Stimulated activated CD8-positive, alpha-beta memory T cell treated with anti-CD3 and anti-CD28 coated beads, Interleukin-15, amount 100 ng/mL, for 4 hours (primary cell): ENCODE measurements around the gene ETNPPL.

Experiments used
- DNase-seq, 2 donors: peaks; one replicate each; pipeline ENCODE4 v3.0.0-alpha.2; 2020; ENCODE audit warnings: low read depth in 2 of 2

ETNPPL gene

DNA sequence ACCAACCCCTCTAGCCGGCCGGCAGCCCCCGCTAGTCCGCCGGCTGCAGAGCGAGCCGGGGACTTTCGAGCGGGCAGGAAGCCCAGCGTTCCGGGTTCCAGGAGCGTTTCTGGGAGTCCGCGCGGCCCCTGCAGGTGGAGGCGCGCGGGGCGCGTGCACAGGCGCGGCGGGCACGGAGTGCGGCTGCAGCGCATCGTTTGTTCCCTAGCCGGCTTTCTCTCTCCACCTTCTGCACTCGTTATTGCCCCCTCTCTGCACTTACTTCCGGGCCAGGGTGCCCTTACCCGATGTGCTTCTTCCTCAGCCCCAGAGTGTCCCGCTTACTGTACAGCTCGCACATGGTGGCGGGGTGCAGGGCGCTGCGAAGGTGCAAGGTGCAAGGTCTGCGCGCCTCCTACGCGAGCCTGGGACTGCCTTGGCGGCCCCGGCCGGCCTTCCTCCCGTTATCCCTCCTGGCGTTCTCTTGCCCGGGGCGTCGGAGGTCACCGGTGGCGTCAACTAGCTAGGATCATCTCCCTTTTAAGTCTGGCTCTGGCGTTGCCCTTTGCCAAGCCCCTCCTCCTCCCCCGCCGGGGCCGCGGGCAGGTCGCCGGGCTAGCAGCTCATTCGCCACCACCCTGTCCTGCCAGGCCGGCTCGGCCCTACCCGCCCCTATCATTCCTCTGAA lies at the start of gene ETNPPL:
TSS of gene ETNPPL (minus strand) at position 495 of the 667 bp plus-strand sequence. CDS start at position 340, 155 bp downstream.
- DNase-seq: no peak

- DNase-seq: no peak
Observed at GRCh38 chr4:108811486-108811885, 48.6 kb upstream of the ETNPPL start.

DNA sequence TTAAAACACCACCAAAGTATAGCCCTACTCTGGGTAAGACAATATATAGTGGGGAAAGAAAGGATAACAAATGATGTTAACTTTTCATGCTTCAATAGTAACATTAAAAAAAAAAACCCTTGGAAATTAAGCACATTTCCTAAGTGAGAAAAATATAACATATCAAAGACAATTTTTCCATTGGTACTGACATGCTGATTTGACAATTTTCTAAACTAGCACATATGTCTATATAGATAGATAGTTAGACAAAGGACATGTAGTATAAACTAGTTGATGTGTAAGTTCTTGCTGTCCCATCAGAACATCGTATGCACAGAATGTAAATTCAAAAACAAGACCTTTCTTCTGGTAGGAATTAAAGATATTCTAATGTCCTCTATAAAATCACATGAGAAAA lies 47.2 kb upstream of the ETNPPL start:
- DNase-seq: no peak

DNA sequence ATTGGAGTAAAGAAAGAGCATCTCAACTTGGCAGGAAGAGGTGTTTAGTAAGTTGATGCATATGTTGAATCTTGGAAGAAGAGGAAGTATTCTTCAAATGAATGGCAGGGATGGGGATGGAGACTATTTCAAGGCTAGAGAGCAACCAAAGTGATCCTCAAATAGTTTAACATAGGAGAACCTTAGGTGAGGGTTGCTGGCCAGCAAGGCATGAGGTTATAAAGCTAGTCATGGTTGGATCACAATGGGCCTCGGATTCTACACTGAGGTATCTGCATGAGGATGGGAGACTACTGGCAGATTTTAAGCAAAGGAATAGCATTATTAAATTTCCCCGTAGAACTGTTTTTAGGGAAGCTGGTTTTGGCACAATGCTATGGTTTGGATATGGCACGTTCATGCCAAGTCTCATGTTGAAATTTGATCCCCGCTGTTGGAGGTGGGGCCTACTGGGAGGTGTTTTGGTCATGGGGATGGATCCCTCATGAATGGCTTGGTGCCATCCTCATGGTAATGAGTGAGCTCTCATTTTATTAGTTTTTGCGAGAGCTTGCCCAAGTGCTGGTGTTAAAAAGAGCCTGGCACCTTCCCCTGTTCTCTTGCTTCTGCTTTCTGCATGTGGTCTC lies 41.9 kb upstream of the ETNPPL start:
- no peak for DNase-seq

GRCh38 chr4:108799306-108799705 lies 36.5 kb upstream of the ETNPPL start:
- no peak for DNase-seq

DNA sequence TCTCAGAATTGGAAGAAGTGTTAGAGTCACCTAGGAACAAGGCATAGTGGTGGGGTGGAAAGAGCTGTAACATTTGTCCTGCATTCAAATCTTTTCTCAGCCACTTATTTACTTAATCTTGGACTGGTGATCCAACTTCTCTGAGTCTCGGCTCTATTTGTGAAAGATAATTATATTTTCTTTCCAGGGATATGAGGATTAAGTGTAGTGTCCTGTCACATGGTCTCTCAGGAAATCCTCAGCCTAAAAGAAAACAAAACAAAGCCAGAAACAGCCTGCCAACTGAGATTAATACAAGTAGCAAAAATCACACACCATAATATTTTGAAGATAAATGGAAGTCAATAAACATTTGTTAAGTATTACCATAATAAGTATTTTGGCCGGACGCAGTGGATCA lies 33.3 kb upstream of the ETNPPL start:
- DNase-seq: no peak

GRCh38 chr4:108795733-108796132 lies 32.9 kb upstream of the ETNPPL start:
- no peak for DNase-seq

DNA sequence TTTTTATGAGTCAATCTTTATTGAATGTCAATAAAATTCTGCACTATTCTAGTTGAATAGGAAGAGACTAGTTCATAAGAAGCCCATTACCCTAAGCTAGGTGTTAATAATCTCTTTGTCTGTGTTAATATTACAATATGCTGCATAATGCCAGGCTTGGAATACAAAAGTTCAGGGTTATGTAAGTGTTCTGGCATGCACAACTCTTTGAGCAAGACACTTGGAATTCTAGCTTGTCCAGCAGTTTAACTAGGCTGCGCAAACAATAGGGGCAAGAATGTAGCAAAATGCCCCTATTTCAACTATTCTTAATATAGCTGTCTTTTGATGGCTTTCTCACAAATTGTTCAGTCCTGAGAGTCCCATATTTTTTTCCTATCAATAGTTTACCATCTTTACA lies 31.3 kb upstream of the ETNPPL start:
- DNase-seq: no peak

DNA sequence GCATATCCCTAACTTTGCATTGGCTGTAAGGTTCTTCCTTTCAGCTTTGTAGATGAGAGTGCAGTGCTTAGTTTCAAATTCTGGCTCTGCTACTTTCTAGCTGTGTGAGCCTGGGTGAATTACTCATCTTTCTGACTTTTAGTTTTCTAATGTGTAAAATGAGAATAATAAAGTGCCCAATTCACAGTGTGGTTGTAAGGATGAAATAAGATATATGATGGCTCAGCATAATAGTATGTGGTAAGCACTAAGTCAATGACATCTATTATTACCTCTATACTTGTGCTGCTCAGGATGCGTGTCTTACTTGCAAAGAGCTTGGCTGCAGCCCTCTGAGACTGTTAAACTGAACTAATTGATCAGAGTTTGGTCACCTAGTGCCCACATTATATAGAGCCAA lies 30.6 kb upstream of the ETNPPL start:
- no peak for DNase-seq

- DNase-seq: no peak
Observed at GRCh38 chr4:108788731-108789130, 25.9 kb upstream of the ETNPPL start.

- no peak for DNase-seq
Observed at GRCh38 chr4:108787724-108788123, 24.9 kb upstream of the ETNPPL start.

GRCh38 chr4:108787106-108787505 lies 24.3 kb upstream of the ETNPPL start:
- DNase-seq: no peak

GRCh38 chr4:108786351-108786750 lies 23.5 kb upstream of the ETNPPL start:
- DNase-seq: no peak

- DNase-seq: no peak
Observed at GRCh38 chr4:108783665-108784463, 21.0 kb upstream of the ETNPPL start.

GRCh38 chr4:108779958-108780357 lies 17.1 kb upstream of the ETNPPL start:
- no peak for DNase-seq

- no peak for DNase-seq
Observed at GRCh38 chr4:108777388-108777787, 14.5 kb upstream of the ETNPPL start.

GRCh38 chr4:108775921-108776320 lies 13.1 kb upstream of the ETNPPL start:
- no peak for DNase-seq

- DNase-seq: no peak
Observed at GRCh38 chr4:108774809-108775530, 12.1 kb upstream of the ETNPPL start.

GRCh38 chr4:108772402-108772801 lies 9.5 kb upstream of the ETNPPL start:
- DNase-seq: no peak

GRCh38 chr4:108766058-108766457 lies 3.2 kb upstream of the ETNPPL start:
- DNase-seq: no peak

DNA sequence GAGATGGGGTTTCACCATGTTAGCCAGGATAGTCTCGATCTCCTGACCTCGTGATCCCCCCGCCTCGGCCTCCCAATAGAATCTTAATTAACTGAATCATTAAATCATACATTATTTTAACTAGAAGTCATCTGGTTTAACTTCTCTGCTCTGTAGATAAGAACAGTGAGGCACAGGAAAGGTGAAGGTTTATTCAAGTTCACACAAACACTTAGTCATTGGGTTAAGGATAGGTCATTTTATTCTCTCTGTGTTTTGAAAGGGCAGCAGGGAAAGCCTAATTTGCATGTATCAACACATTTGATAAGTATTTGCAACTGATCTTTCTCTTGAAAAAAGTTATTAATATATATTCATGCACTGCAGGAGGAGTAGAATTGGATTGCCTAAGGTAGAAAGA lies 1.1 kb upstream of the ETNPPL start:
- no peak for DNase-seq

DNA sequence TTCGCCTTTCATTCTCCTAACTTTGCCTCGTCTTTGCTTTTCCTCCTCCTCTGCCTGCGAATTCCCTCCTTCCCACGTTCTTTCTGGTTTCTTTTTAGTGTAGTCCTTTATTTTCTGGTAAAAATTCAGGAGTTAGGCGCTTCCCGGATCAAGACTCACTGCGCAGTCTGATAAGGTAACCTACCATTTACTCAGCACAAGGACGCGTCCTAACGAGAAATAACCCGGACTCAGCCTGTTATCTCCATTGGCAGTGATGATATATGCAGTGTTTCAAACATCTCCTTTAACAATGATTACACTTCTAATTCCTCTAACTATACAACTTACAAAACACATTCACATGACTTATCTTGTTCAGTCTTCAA lies 357 bp upstream of the ETNPPL start:
- DNase-seq: no peak
